CD4-positive, alpha-beta T cell treated with Interleukin-6 at 100 ng/mL for 8 hours (primary cell): ENCODE results near the gene PIGS.
"Not testable (repeated sequence)": the region's sequence is repeated elsewhere in the genome, so short reads cannot be mapped to it uniquely, and the experiment has no call there.

Experiments
- DNase-seq: peaks from one replicate; pipeline ENCODE4 v3.0.0-alpha.2; 2020; ENCODE audit warnings: mixed read lengths, low spot score

PIGS gene

GRCh38 chr17:28578246-28579195 is 7.2 kb upstream of the PIGS start:
- no peak for DNase-seq

- no peak for DNase-seq
These were observed 6.1 kb upstream of the PIGS start for GRCh38 chr17:28577466-28577824.

GRCh38 chr17:28576758-28577465 is 5.6 kb upstream of the PIGS start, which contains the start of gene ALDOC:
Gene ALDOC, minus strand, starts transcription at chr17:28576895. Its CDS starts 1,363 bp downstream, at chr17:28575532.
- DNase-seq: peak; percentile 98

GRCh38 chr17:28576016-28576415 is 4.7 kb upstream of the PIGS start:
- DNase-seq: not testable (repeated sequence)

- DNase-seq: no peak
These were observed 3.9 kb upstream of the PIGS start for GRCh38 chr17:28575126-28575795.

- no peak for DNase-seq
These were observed 3.2 kb upstream of the PIGS start for GRCh38 chr17:28574526-28574925.

- no peak for DNase-seq
These were observed 2.7 kb upstream of the PIGS start for GRCh38 chr17:28573966-28574480.

GRCh38 chr17:28573521-28573920 is 2.2 kb upstream of the PIGS start:
- no peak for DNase-seq

GRCh38 chr17:28573040-28573380 is 1.7 kb upstream of the PIGS start:
- DNase-seq: no peak

- DNase-seq: no peak
These were observed 1.1 kb upstream of the PIGS start for GRCh38 chr17:28572259-28573039.

GRCh38 chr17:28570716-28571360 is 486 bp downstream of the PIGS start:
- peak; percentile 43 for DNase-seq

GRCh38 chr17:28569446-28569845 is 1.9 kb downstream of the PIGS start:
- no peak for DNase-seq

GRCh38 chr17:28567604-28568003 is 3.7 kb downstream of the PIGS start:
- DNase-seq: no peak

GRCh38 chr17:28563475-28563874 is 7.8 kb downstream of the PIGS start:
- DNase-seq: no peak

- no peak for DNase-seq
These were observed 16.3 kb downstream of the PIGS start for GRCh38 chr17:28555022-28555421.

GRCh38 chr17:28554565-28554964 is 16.8 kb downstream of the PIGS start:
- no peak for DNase-seq

GRCh38 chr17:28553000-28553505 is 18.3 kb downstream of the PIGS start:
- no peak for DNase-seq

- peak; percentile 78 for DNase-seq
These were observed 18.9 kb downstream of the PIGS start, which contains the start of gene UNC119 for GRCh38 chr17:28552176-28552999. Gene UNC119, minus strand, starts transcription at chr17:28552624. Its CDS starts 67 bp downstream, at chr17:28552557.

GRCh38 chr17:28551421-28552175 is 19.7 kb downstream of the PIGS start:
- no peak for DNase-seq
